KMS-11 (cell line): ENCODE data around the gene RGS7.

Experiments
- H2AFZ ChIP-seq: fragments of 200-600 bp; sonication (generic); 2 replicates; pipeline ENCODE4 v1.6.1; 2016; ENCODE audit warnings: antibody characterized with exemption, mixed run types, low read depth
- H3K27ac ChIP-seq: fragments of 200-600 bp; sonication (generic); 2 replicates; pipeline ENCODE4 v1.6.1; 2016; ENCODE audit warnings: mild to moderate bottlenecking, mixed run types
- H3K27me3 ChIP-seq: fragments of 200-600 bp; sonication (generic); 2 replicates; pipeline ENCODE4 v1.6.1; 2017; ENCODE audit warnings: mild to moderate bottlenecking, low read depth, mixed run types, moderate library complexity; ENCODE audit not compliant: insufficient read depth
- H3K36me3 ChIP-seq: fragments of 200-600 bp; sonication (generic); 2 replicates; pipeline ENCODE4 v1.6.1; 2017; ENCODE audit warnings: mild to moderate bottlenecking, mixed run types; ENCODE audit not compliant: insufficient read depth
- H3K4me1 ChIP-seq: fragments of 200-600 bp; sonication (generic); 2 replicates; pipeline ENCODE4 v1.6.1; 2016; ENCODE audit warnings: mild to moderate bottlenecking, low read depth, mixed run types; ENCODE audit not compliant: poor library complexity, severe bottlenecking
- H3K4me2 ChIP-seq: fragments of 200-600 bp; sonication (generic); 2 replicates; pipeline ENCODE4 v1.7.0; 2016; ENCODE audit warnings: mild to moderate bottlenecking, mixed run types
- H3K4me3 ChIP-seq: fragments of 200-600 bp; sonication (generic); IDR thresholded peaks from 2 replicates; pipeline ENCODE4 v1.6.1; 2017; ENCODE audit warnings: low read depth, low read length, mixed read lengths; ENCODE audit not compliant: insufficient read depth
- H3K79me2 ChIP-seq: fragments of 200-600 bp; sonication (generic); 2 replicates; pipeline ENCODE4 v1.6.1; 2016; ENCODE audit warnings: low read depth, mixed run types; ENCODE audit not compliant: insufficient read depth
- H3K9ac ChIP-seq: fragments of 200-600 bp; sonication (generic); 2 replicates; pipeline ENCODE4 v1.6.1; 2016; ENCODE audit warnings: mild to moderate bottlenecking, mixed run types
- H4K20me1 ChIP-seq: fragments of 200-600 bp; sonication (generic); 2 replicates; pipeline ENCODE4 v1.6.1; 2016; ENCODE audit warnings: mild to moderate bottlenecking, mixed run types; ENCODE audit not compliant: insufficient read depth
- CTCF ChIP-seq: fragments of 200-600 bp; sonication (generic); conservative IDR thresholded peaks from 2 replicates; pipeline ENCODE4 v1.6.1; 2017; ENCODE audit warnings: low read depth, mild to moderate bottlenecking, antibody characterized with exemption, low read length, moderate library complexity, mixed read lengths

The RGS7 gene

GRCh38 chr1:241105147-241105546 is 251.9 kb downstream of the RGS7 start:
- Histone ChIP-seq H3K4me3 (no peak overlapping the region), H3K27ac (no peak overlapping the region), H3K27me3 (no peaks in the 10 kb centered on the region), H4K20me1 (no peaks in the 10 kb centered on the region), H3K4me2 (no peak overlapping the region), H3K36me3 (no peaks in the 10 kb centered on the region), H2AFZ (no peak overlapping the region), H3K79me2 (no peaks in the 10 kb centered on the region), H3K9ac (no peak overlapping the region), H3K4me1 (no peaks in the 10 kb centered on the region)
- TF ChIP-seq CTCF: no peak

- H3K27me3 ChIP-seq: no peaks in the 10 kb centered on the region
- no peaks in the 10 kb centered on the region for H3K79me2 ChIP-seq
- no peaks in the 10 kb centered on the region for H3K4me1 ChIP-seq
- no peaks in the 10 kb centered on the region for H4K20me1 ChIP-seq
- no peak for TF ChIP-seq CTCF
- no peak overlapping the region for H2AFZ ChIP-seq
- H3K4me3 ChIP-seq: no peak overlapping the region
- H3K9ac ChIP-seq: no peak overlapping the region
- no peaks in the 10 kb centered on the region for H3K36me3 ChIP-seq
- H3K27ac ChIP-seq: no peak overlapping the region
- no peak overlapping the region for H3K4me2 ChIP-seq
Measured at GRCh38 chr1:241102664-241103063, 254.3 kb downstream of the RGS7 start.

- Histone ChIP-seq H3K9ac (no peak overlapping the region), H3K79me2 (no peaks in the 10 kb centered on the region), H3K27me3 (no peaks in the 10 kb centered on the region), H3K36me3 (no peaks in the 10 kb centered on the region), H2AFZ (no peak overlapping the region), H3K4me2 (no peak overlapping the region), H4K20me1 (no peaks in the 10 kb centered on the region), H3K27ac (no peak overlapping the region), H3K4me1 (no peaks in the 10 kb centered on the region), H3K4me3 (no peak overlapping the region)
- TF ChIP-seq CTCF: no peak
Measured at GRCh38 chr1:241101622-241102021, 255.4 kb downstream of the RGS7 start.

- H3K4me2 ChIP-seq: no peak overlapping the region
- H3K27me3 ChIP-seq: no peaks in the 10 kb centered on the region
- H3K9ac ChIP-seq: no peak overlapping the region
- no peaks in the 10 kb centered on the region for H3K4me1 ChIP-seq
- H3K27ac ChIP-seq: no peak overlapping the region
- no peaks in the 10 kb centered on the region for H3K79me2 ChIP-seq
- H3K4me3 ChIP-seq: no peak overlapping the region
- no peak overlapping the region for H2AFZ ChIP-seq
- no peaks in the 10 kb centered on the region for H4K20me1 ChIP-seq
- H3K36me3 ChIP-seq: no peaks in the 10 kb centered on the region
- TF ChIP-seq CTCF: no peak
Measured at GRCh38 chr1:241097479-241097878, 259.5 kb downstream of the RGS7 start.
